HG03558 (cell line): ENCODE measurements around the gene MAP4K2.

Source experiments
- ATAC-seq: cut with Tn5 transposase; IDR thresholded peaks from one replicate; pipeline ENCODE4 v1.9.1; 2021; ENCODE audit warnings: moderate number of reproducible peaks; ENCODE audit not compliant: unreplicated experiment; ENCODE audit errors: extremely low read depth

The MAP4K2 gene

DNA sequence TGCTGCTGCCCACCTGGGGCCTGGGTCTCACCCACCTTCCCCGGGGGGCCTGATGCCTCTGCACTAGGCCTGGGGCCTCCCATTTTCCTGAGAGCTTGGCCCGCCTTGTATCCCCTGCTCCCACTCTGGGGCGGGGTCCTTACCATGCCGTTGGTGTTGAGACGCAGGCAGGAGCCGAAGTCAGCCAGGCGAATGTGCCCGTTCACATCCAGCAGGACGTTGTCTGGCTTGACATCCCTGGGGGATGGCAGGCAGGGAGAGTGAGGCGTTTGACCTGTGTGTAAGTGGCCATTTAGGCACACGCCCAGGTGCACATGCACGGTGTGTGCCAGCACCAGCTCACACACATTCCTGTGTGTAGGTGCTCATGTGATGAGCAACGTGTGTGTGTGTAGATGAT, 36.3 kb upstream of the MAP4K2 start:
- ATAC-seq = no peak

DNA sequence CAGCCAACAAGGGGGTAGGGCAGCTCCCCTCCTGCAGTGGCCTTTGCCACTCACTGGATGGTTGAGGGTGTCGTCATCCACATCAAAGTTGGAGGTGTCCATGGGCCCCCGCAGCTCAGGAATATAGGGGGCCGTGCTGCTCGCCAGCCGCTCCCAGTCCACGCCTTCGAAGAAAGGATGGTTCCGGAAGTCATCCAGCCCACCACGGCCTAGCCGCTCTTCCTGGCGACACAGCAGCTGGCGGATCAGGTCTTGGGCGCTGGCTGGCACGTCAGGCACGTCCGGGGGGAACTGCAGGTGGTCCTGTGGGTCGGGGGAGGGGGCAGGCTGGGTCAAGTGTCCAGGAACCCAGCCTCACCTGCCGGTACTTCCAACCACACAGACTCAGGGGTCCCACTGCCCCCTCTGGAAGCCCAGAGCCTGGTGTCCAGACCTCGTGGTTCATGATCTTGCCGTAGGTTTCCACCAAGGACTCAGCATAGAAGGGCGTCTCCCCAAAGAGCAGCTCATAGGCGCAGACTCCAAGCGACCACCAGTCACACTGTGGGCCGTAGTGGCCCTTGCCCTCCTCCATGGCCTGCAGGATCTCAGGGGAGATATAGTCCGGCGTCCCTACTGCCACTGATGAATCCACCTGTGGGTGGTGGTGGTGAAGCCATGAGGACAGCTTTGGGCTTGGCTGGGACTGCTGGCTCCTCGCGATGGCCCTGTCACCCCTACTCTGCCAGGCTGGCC, 35.8 kb upstream of the MAP4K2 start:
- ATAC-seq = no peak

- ATAC-seq = no peak
These were observed 34.9 kb upstream of the MAP4K2 start for GRCh38 chr11:64837887-64838351.

DNA sequence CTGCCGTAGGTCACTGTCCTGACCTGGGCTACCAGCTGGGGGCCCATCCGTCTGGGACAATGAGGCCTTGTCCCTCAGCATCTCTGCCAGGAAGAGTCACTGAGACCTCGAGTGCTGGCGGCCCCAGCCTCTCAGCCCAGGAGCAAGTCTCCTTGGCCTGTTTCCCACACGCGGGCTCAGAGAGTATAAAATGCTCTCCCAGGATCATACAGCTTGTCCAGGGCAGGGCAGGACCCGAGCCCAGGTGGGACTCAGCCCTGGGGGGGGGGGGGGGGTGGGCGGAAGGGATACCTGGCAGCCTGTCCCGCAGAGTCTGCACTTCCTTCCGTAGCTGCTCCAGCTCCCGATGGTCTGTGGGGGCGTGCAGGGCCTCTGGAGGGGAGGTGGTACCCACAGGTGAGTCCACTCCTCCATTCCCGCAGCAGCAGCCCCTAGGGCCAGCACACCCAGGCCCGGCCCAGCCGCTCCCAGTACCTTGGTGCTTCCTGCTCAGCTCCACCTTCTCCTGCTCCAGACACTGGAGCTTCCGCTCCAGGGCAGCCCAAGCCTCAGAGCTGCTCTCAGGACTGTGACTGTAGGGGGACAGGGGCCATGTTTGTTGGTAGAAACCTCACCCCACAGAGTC, 33.5 kb upstream of the MAP4K2 start:
- ATAC-seq = no peak

DNA sequence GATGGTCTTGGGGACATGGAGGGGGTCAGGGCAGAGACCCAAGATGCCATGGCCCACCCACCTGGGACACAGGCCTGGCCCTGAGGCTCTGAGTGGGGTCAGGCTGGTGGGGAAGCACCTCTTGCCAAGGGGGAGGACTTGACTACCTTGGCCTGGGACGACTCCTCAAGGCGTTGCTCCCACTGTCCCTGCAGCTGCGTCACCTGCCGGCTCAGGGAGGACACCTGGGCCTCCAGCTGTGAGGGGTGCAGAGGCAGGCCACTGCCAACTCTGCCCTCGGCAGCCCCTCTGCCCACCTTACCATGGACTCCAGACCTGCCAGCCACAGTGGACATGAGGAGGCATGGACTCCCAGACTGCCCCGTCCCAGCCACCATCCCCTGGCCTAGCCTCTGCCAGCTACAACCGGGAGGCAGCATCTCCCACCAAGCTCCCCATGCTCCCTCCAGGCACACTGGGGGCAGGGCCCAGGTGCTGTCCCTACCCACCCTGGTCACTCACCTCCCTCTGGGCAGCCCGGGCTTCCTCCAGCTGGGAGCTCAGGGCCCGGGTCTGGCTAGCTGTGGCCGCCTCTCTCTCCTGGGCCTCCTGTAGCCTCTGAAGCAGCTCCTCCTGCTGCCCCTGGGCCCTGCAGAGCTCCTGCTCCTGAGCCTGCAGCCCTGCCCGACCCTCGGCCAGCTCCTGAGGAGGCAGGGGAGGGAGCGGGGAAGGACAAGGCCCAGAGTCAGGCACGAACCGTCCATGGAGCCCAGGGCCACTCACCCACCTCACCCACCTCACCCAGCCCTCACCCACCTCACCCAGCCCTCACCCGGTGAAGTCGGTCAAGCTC, 32.8 kb upstream of the MAP4K2 start:
- no peak for ATAC-seq

GRCh38 chr11:64834723-64835615, 32.0 kb upstream of the MAP4K2 start:
- no peak for ATAC-seq

DNA sequence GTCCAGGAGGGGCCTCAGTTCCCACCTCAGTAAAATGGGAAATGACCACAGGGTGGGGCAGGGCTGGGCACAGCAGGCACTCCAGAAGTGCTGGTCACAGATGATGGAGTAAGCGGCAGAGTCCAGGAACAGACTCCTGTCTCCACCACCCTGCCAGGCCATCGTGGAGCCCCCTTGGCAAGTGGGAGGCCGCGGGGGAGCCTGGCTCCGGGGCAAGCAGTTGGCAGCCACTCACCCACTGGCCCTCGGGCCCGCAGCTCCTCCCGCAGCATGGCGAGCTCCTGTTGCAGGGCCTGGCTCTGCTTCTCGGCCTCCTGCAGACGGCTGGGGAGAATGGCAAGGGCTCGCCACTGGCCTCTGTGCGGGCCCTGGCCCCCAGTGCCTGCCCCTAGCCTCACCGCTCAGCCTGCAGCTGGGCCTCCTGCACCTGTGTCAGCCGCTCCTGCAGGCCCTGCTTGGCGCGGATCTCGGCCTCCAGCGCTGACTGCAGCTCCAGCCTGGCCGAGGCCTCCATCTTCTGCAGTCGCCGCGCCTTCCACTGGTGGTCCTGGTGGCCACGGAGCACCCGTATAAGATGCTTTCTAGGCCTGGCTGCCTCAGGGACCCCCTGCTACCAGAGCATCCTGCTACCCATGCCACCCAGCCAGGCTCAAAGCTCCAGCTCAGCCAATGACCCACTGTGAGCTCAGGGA, 31.2 kb upstream of the MAP4K2 start:
- ATAC-seq = no peak

GRCh38 chr11:64833509-64833908, 30.5 kb upstream of the MAP4K2 start:
- ATAC-seq = no peak

DNA sequence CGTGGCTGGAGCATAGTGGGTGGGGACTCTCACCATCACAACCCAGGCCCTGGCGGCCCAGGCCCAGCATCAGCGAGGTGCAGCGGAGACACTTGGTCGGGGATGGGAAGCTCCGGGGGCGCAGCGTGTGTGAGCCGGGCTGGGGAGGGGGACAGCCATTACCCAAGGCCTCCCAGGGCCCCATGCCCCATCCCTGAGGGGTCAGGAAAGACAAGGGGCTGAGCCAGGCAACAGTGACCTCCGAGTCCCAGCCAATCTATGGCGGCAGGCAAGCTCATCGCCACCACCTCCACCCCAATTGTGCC, 30.1 kb upstream of the MAP4K2 start:
- ATAC-seq = no peak

DNA sequence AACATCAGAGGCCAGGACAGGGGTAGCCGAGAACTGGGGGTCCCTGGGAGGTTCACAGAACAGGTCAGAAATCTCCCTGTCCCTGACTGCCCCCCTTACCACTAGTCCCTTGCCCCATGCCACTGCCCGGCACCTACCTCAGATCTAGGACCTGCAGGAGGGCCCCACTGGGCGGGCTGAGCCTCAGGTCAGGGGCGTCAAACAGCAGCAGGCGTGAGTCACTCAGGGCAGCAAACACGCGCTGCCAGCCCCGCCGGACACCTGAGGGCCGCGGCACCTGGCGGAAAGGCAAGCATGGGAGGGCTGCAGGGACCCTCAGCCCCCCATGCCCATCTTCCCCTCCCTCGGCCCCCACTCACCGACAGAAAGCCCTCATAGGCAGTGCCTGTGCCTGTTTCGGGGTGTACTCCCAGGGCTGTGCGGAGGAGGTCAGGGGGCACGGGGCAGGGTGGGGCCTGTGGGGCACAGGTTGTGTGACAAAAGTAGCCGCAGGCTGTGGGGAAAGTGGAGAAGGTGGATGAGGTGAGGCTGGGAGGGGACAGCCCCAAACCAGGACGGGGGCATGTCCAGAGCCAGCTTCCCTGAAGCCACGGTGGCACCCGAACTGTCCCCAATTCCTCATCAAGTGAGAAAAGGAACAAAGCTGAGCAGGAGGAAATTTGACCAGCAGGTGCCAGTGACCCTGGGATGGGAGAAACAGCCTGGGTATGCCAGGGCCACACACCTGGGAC, 29.6 kb upstream of the MAP4K2 start:
- ATAC-seq = no peak

DNA sequence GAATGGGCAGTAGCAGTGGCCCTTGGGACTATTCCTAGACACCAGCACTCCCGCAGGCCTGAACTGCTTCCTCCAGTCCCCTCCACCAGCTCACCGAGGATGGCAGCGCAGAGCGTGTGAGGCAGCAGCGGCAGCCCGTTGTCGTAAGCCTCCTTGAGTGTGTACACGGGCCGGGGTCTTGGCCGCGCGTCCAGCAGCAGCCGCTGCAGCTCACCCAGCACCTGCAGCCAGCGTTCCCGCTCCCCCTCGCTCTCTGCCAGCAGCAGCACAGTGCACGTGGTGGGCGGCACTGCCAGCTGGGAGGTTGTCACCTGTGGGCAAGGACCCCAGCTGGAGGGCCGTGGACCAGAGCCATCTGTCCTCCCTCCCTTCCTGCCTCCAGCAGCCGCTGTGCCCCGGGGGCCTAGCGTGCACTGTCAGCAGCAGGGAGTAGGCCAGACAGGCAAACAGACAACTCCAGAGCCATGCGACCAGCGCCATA, 28.4 kb upstream of the MAP4K2 start:
- ATAC-seq = no peak

GRCh38 chr11:64829536-64830251, 26.7 kb upstream of the MAP4K2 start:
- ATAC-seq = no peak

GRCh38 chr11:64827451-64827839, 24.4 kb upstream of the MAP4K2 start:
- no peak for ATAC-seq

DNA sequence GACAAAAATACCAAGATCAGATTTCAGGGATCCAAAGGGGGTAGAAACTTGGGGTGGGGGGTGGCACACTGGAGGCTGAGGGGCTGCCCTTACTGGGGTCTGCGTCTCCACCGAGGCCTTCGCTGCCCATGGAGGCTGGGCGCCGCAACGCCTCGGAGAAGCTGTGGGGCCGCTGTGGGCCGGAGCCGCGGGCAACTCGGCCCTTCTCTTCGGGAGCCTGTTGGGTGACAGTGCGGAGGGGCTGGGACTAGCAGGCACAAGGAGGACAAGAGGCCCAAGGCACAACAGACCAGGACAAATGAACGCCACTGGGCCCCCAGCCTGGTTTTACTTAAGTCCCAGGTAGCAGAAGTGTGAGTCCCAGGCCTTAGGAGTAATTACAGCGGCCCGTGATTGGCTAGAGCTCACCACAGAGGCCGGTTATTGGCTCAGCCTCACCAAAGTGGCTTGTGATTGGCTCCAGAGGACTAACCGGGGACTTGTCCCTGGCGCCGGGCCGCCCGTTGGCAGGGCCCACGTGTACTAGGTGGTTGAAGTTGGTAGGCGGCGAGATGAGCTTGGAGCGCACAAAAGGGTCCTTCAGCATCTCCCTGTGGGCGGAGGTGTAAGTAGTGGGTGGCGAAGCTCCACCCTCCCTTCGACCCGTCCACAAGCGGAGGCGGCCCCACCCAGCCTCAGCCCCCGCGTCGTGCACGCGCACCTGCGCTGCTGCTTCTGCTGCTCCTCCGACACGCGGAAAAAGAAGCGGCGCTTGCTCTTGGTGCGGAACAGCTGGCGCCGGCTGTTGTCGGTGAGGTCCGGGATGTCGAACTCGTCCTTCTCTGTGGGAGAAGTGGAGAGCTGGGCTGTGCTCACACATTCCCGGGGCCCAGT, 23.8 kb upstream of the MAP4K2 start:
- ATAC-seq = no peak

GRCh38 chr11:64826062-64826461, 23.0 kb upstream of the MAP4K2 start:
- no peak for ATAC-seq

- ATAC-seq = no peak
These were observed 20.6 kb upstream of the MAP4K2 start for GRCh38 chr11:64823568-64824119.

GRCh38 chr11:64817476-64817875, 14.5 kb upstream of the MAP4K2 start:
- ATAC-seq = no peak
